GM12878 (cell line): ENCODE results near the gene FAXC. TPM values are rescaled to one million over a fixed set of nuclear protein-coding genes. Genes with fewer than 3 reads are reported as not detected.

Experiments used
- ASH2L ChIP-seq: fragments of 300-600, 200-600 bp; sonication (generic); IDR thresholded peaks from 2 replicates; pipeline ENCODE4 v1.6.1; 2017; ENCODE audit warnings: low read depth, mild to moderate bottlenecking, borderline replicate concordance
- ATF2 ChIP-seq: IDR thresholded peaks from 2 replicates; pipeline ENCODE4 v1.6.1; 2012; ENCODE audit warnings: low read length, inconsistent platforms
- ATF3 ChIP-seq: IDR thresholded peaks from 2 replicates; pipeline ENCODE4 v1.6.1; 2011; ENCODE audit warnings: low read depth, mild to moderate bottlenecking, low read length, moderate library complexity, borderline replicate concordance; ENCODE audit errors: extremely low read depth
- ATF7 ChIP-seq: fragments of 450-650 bp; IDR thresholded peaks from 2 replicates; pipeline ENCODE4 v1.6.1; 2016; ENCODE audit warnings: low read depth, mild to moderate bottlenecking
- BACH1 ChIP-seq: fragments of 450-650 bp; IDR thresholded peaks from 2 replicates; pipeline ENCODE4 v1.6.1; 2017; ENCODE audit warnings: mild to moderate bottlenecking, borderline replicate concordance
- CBFB ChIP-seq: IDR thresholded peaks from 2 replicates; pipeline ENCODE4 v1.6.1; 2016; ENCODE audit warnings: antibody characterized with exemption, low read depth
- CBX3 ChIP-seq: fragments of 200-600 bp; sonication (generic); IDR thresholded peaks from 2 replicates; pipeline ENCODE4 v1.6.1; 2016; ENCODE audit warnings: low read depth, borderline replicate concordance
- CEBPZ ChIP-seq: fragments of 150-350 bp; IDR thresholded peaks from 2 replicates; pipeline ENCODE4 v1.6.1; 2016; ENCODE audit warnings: low read depth, low read length
- CHD1 ChIP-seq: IDR thresholded peaks from 2 replicates; pipeline ENCODE4 v1.6.1; 2012; ENCODE audit warnings: low read depth, low read length, improper control_type of control experiment
- EED ChIP-seq: sonication (generic); IDR thresholded peaks from 2 replicates; pipeline ENCODE4 v1.6.1; 2016; ENCODE audit warnings: antibody characterized with exemption, low read depth
- FOXM1 ChIP-seq: IDR thresholded peaks from 2 replicates; pipeline ENCODE4 v1.6.1; 2012; ENCODE audit warnings: low read depth, mild to moderate bottlenecking, inconsistent platforms, low read length, moderate library complexity
- HCFC1 ChIP-seq: fragments of 150-350 bp; IDR thresholded peaks from 2 replicates; pipeline ENCODE4 v1.6.1; 2014; ENCODE audit warnings: low read length
- IRF4 ChIP-seq: IDR thresholded peaks from 2 replicates; pipeline ENCODE4 v1.6.1; 2011; ENCODE audit warnings: low read depth, low read length
- MEF2B ChIP-seq: fragments of 450-650 bp; IDR thresholded peaks from 2 replicates; pipeline ENCODE4 v1.6.1; 2018; ENCODE audit warnings: mild to moderate bottlenecking, moderate library complexity; ENCODE audit not compliant: partially characterized antibody, poor library complexity, severe bottlenecking
- NR2C2 ChIP-seq: IDR thresholded peaks from 2 replicates; pipeline ENCODE4 v1.6.1; 2011; ENCODE audit warnings: borderline replicate concordance, low read depth; ENCODE audit not compliant: control insufficient read depth, insufficient read length
- PML ChIP-seq: IDR thresholded peaks from 2 replicates; pipeline ENCODE4 v1.6.1; 2012; ENCODE audit warnings: low read length, inconsistent platforms
- POLR2AphosphoS5 ChIP-seq: IDR thresholded peaks from 2 replicates; pipeline ENCODE4 v1.6.1; 2011; ENCODE audit warnings: mild to moderate bottlenecking, low read length, inconsistent platforms
- REST ChIP-seq: IDR thresholded peaks from 2 replicates; pipeline ENCODE4 v1.6.1; 2012; ENCODE audit warnings: mild to moderate bottlenecking, low read depth, low read length
- RFX5 ChIP-seq: IDR thresholded peaks from 2 replicates; pipeline ENCODE4 v1.6.1; 2011; ENCODE audit warnings: low read depth, low read length, improper control_type of control experiment
- SMARCA5 ChIP-seq: fragments of 450-650 bp; IDR thresholded peaks from 2 replicates; pipeline ENCODE4 v1.6.1; 2017; ENCODE audit warnings: mild to moderate bottlenecking
- SP1 ChIP-seq: IDR thresholded peaks from one replicate; pipeline ENCODE4 v1.6.1; 2011; ENCODE audit warnings: low read depth, low read length
- SREBF1 ChIP-seq: IDR thresholded peaks from 2 replicates; pipeline ENCODE4 v1.6.1; 2012; ENCODE audit warnings: mild to moderate bottlenecking, low read length
- SUPT20H ChIP-seq: IDR thresholded peaks from 2 replicates; pipeline ENCODE4 v1.6.1; 2011; ENCODE audit warnings: low read depth, mild to moderate bottlenecking, low read length, moderate library complexity, borderline replicate concordance; ENCODE audit not compliant: control insufficient read depth
- ZNF622 ChIP-seq: fragments of 450-650 bp; IDR thresholded peaks from 2 replicates; pipeline ENCODE4 v1.6.1; 2017; ENCODE audit warnings: mild to moderate bottlenecking, inconsistent platforms
- ZZZ3 ChIP-seq: IDR thresholded peaks from 2 replicates; pipeline ENCODE4 v1.6.1; 2011; ENCODE audit warnings: low read depth; ENCODE audit not compliant: control insufficient read depth, insufficient read length
- polyA plus RNA-seq, 11 experiments: library from polyadenylated mRNA; depleted of rRNA in 4 of 11; unstranded in 6 of 11; stranded (reverse) in 5 of 11; fragments of >200 nt; fragmentation: Nextera tagmentation in 4 of 11; fragmentation: Illumina TruSeq in 1 of 11; extraction: Ambion mirVana in 4 of 11; extraction: Trizol in 1 of 11; gene quantifications; 1 replicate in 1 of 11; 2 replicates in 10 of 11; pipeline versions ENCODE4 v1.2.1 to v1.2.3, GENCODE V29; 2011 to 2016; ENCODE audit warnings: inconsistent platforms in 2 of 11, missing spikeins in 2 of 11, low read depth in 1 of 11
- total RNA-seq, 4 experiments: library from RNA; depleted of rRNA in 3 of 4; stranded (reverse); fragments of >200 nt in 3 of 4; fragmentation: Illumina TruSeq in 1 of 4; extraction: Trizol in 1 of 4; gene quantifications; 2 replicates each; pipeline versions ENCODE4 v1.2.1 to v1.2.3, GENCODE V29; 2013 to 2021

Gene FAXC
- total and polyA plus RNA-seq, 10 of the 15 experiments (the other 5 are each of a cell fraction or from before 2014, with no cell fraction given) = not detected

GRCh38 chr6:99333068-99333467 is 16.4 kb downstream of the FAXC start (continued):
- TF ChIP-seq ASH2L (no peak), SREBF1 (no peak; the same call in 1 of the 2 replicates), CHD1 (no peak), BACH1 (peak; percentile 89; the same call in 1 of the 2 replicates), REST (no peak), CEBPZ (no peak), POLR2AphosphoS5 (no peak), CBX3 (no peak), ATF7 (peak; percentile 76; the same call in 1 of the 2 replicates), CBFB (no peak), PML (no peak), RFX5 (no peak), NR2C2 (no peak), ATF3 (no peak), IRF4 (peak; percentile 90), SUPT20H (no peak), EED (0 out of 2 replicates have a peak, but pooled peaks have one; percentile 30), SP1 (no peak), ZNF622 (no peak), ATF2 (peak; percentile 72), ZZZ3 (no peak), MEF2B (peak; percentile 13), HCFC1 (no peak), FOXM1 (peak; percentile 57; the same call in 1 of the 2 replicates), SMARCA5 (no peak)
